HepG2 (cell line): ENCODE data around the gene CELF4. TPM values are rescaled to one million over a fixed set of nuclear protein-coding genes. Genes with fewer than 3 reads are reported as not detected.

ENCODE experiments used
- ATAC-seq: fragments of 200-7000 bp; cut with Tn5 transposase; 3 replicates; pipeline ENCODE4 v1.9.1; 2020; ENCODE audit warnings: mild to moderate bottlenecking, moderate library complexity
- BruUV-seq: library from RNA; stranded (reverse); fragments of 400-500 nt; replicated peaks from 2 replicates; lab custom pipeline; 2021; lab: Mats Ljungman, UMichigan
- CTCF ChIA-PET: fragments of 300-600 bp; formaldehyde crosslinking; extraction: SDS; loops from one replicate; lab custom pipeline; 2021; ENCODE audit warnings: low total read pairs, inconsistent platforms, low intra/inter-chr PET ratio; lab: Yijun Ruan, JAX
- POLR2A ChIA-PET: fragments of 350-600 bp; sonication (Branson Sonifier 250); formaldehyde crosslinking; loops from one replicate; lab custom pipeline; 2020; ENCODE audit warnings: antibody characterized with exemption, inconsistent platforms; lab: Yijun Ruan, JAX
- DNase-seq: peaks from one replicate; pipeline ENCODE4 v3.0.0-alpha.2; 2015; ENCODE audit warnings: low spot score
- FAIRE-seq: peaks from 3 replicates; lab custom pipeline; 2011; peaks lifted over from hg19 to GRCh38; lab: Jason Lieb, UNC
- H2AFZ ChIP-seq: one replicate; pipeline ENCODE4 v1.6.1; 2011; ENCODE audit warnings: low read length, inconsistent platforms
- H3K27ac ChIP-seq: fragments of 300-600 bp; 3 replicates; pipeline ENCODE4 v1.8.0; 2011; ENCODE audit warnings: mixed run types, mild to moderate bottlenecking, mixed read lengths, low read length, inconsistent platforms; ENCODE audit not compliant: insufficient read depth; ENCODE audit errors: extremely low read length
- H3K27me3 ChIP-seq, 2 experiments: fragments of 200-600 bp in 1 of 2; 2 replicates in 1 of 2; 3 replicates in 1 of 2; pipeline versions ENCODE4 v1.6.0 to v1.8.0; 2011; ENCODE audit warnings: low read length in 2 of 2, mild to moderate bottlenecking in 2 of 2, moderate library complexity in 2 of 2, inconsistent platforms in 1 of 2; ENCODE audit not compliant: insufficient read depth in 2 of 2, control insufficient read depth in 1 of 2
- H3K36me3 ChIP-seq, 2 experiments: fragments of 200-600 bp in 1 of 2; replicated peaks in 1 of 2; 2 replicates in 1 of 2; 3 replicates in 1 of 2; pipeline versions ENCODE4 v1.5.1 to v1.8.0; 2011; ENCODE audit warnings: low read length in 2 of 2, inconsistent platforms in 1 of 2; ENCODE audit not compliant: insufficient read depth in 2 of 2, control insufficient read depth in 1 of 2
- H3K4me1 ChIP-seq: 2 replicates; pipeline ENCODE4 v1.5.1; 2012; ENCODE audit warnings: low read length, inconsistent platforms; ENCODE audit not compliant: insufficient read depth
- H3K4me2 ChIP-seq: 2 replicates; pipeline ENCODE4 v1.6.0; 2011; ENCODE audit warnings: low read depth, low read length, inconsistent platforms
- H3K4me3 ChIP-seq, 3 experiments: fragments of 200-600 bp in 1 of 3; sonication (generic), shearing (Covaris generic) in 1 of 3; replicated peaks in 1 of 3; 2 replicates each; pipeline ENCODE4 v1.5.1; 2011 to 2016; ENCODE audit warnings: low read length in 3 of 3, inconsistent platforms in 2 of 3, low read depth in 2 of 3, mild to moderate bottlenecking in 2 of 3, control low read depth in 1 of 3, mixed read lengths in 1 of 3; ENCODE audit not compliant: insufficient read depth in 1 of 3
- H3K79me2 ChIP-seq: one replicate; pipeline ENCODE4 v1.6.1; 2011; ENCODE audit warnings: low read length, inconsistent platforms; ENCODE audit not compliant: insufficient read depth
- H3K9ac ChIP-seq: 2 replicates; pipeline ENCODE4 v1.6.0; 2011; ENCODE audit warnings: mild to moderate bottlenecking, low read depth, low read length, inconsistent platforms; ENCODE audit not compliant: insufficient read depth
- H3K9me3 ChIP-seq: 2 replicates; pipeline ENCODE4 v1.5.1; 2012; ENCODE audit warnings: mild to moderate bottlenecking, low read length
- H4K20me1 ChIP-seq: 2 replicates; pipeline ENCODE4 v1.6.0; 2011; ENCODE audit warnings: inconsistent platforms, mild to moderate bottlenecking, low read length, moderate library complexity; ENCODE audit not compliant: insufficient read depth
- ADNP ChIP-seq: sonication (generic); formaldehyde crosslinking; IDR thresholded peaks from 2 replicates; pipeline ENCODE4 v1.4.0; 2020; ENCODE audit warnings: missing genetic modification reagents
- AGO1 ChIP-seq: fragments of 200-400 bp; formaldehyde crosslinking; IDR thresholded peaks from 2 replicates; pipeline ENCODE4 v1.6.1; 2017; ENCODE audit warnings: mild to moderate bottlenecking, low read depth, low read length, moderate library complexity; ENCODE audit not compliant: poor library complexity, severe bottlenecking
- ATF7-NPFF ChIP-seq: sonication (generic); formaldehyde crosslinking; IDR thresholded peaks from 2 replicates; pipeline ENCODE4 v1.8.1; 2023; ENCODE audit warnings: mild to moderate bottlenecking, low read depth, missing genetic modification reagents, moderate library complexity
- BRCA1 ChIP-seq: sonication (generic); formaldehyde crosslinking; IDR thresholded peaks from 2 replicates; pipeline ENCODE4 v1.4.0; 2020; ENCODE audit warnings: missing genetic modification reagents
- DNMT1 ChIP-seq: sonication (generic); formaldehyde crosslinking; IDR thresholded peaks from 2 replicates; pipeline ENCODE4 v1.5.1; 2020; ENCODE audit warnings: mild to moderate bottlenecking, missing genetic modification reagents
- KDM3A ChIP-seq: IDR thresholded peaks from 2 replicates; pipeline ENCODE4 v1.6.1; 2018; ENCODE audit warnings: low read depth, missing compliant biosample characterization
- KDM4B ChIP-seq: sonication (generic); formaldehyde crosslinking; IDR thresholded peaks from 2 replicates; pipeline ENCODE4 v1.4.0; 2020; ENCODE audit warnings: missing genetic modification reagents
- NFIB ChIP-seq: sonication (generic); formaldehyde crosslinking; IDR thresholded peaks from 2 replicates; pipeline ENCODE4 v1.9.0; 2021; ENCODE audit warnings: missing genetic modification reagents, mild to moderate bottlenecking, borderline replicate concordance
- NR1H2 ChIP-seq: sonication (generic); formaldehyde crosslinking; IDR thresholded peaks from 2 replicates; pipeline ENCODE4 v1.8.1; 2022; ENCODE audit warnings: low read depth, missing genetic modification reagents, borderline replicate concordance
- PHF8 ChIP-seq: sonication (generic); formaldehyde crosslinking; IDR thresholded peaks from 2 replicates; pipeline ENCODE4 v1.5.0; 2020; ENCODE audit warnings: missing genetic modification reagents
- POGZ ChIP-seq: sonication (generic); formaldehyde crosslinking; IDR thresholded peaks from 2 replicates; pipeline ENCODE4 v1.4.0; 2020; ENCODE audit warnings: mild to moderate bottlenecking, missing genetic modification reagents
- RORA ChIP-seq: sonication (generic); formaldehyde crosslinking; IDR thresholded peaks from 2 replicates; pipeline ENCODE4 v1.5.0; 2020; ENCODE audit warnings: mild to moderate bottlenecking, missing genetic modification reagents, moderate library complexity
- TBX3 ChIP-seq: fragments of 450-650 bp; IDR thresholded peaks from 2 replicates; pipeline ENCODE4 v1.6.1; 2017; ENCODE audit warnings: antibody characterized with exemption, mild to moderate bottlenecking, inconsistent platforms, borderline replicate concordance
- ZBTB10 ChIP-seq: sonication (generic); formaldehyde crosslinking; IDR thresholded peaks from 2 replicates; pipeline ENCODE4 v1.4.0; 2020; ENCODE audit warnings: missing genetic modification reagents, borderline replicate concordance
- ZBTB20 ChIP-seq: sonication (generic); formaldehyde crosslinking; IDR thresholded peaks from 2 replicates; pipeline ENCODE4 v1.8.1; 2023; ENCODE audit warnings: missing genetic modification reagents, low read depth, mild to moderate bottlenecking, borderline replicate concordance
- ZBTB43 ChIP-seq: sonication (generic); formaldehyde crosslinking; conservative IDR thresholded peaks from 2 replicates; pipeline ENCODE4 v1.4.0; 2020; ENCODE audit warnings: missing genetic modification reagents
- ZFP91 ChIP-seq: sonication (generic); formaldehyde crosslinking; IDR thresholded peaks from 2 replicates; pipeline ENCODE4 v1.9.0; 2022; ENCODE audit warnings: missing genetic modification reagents, mild to moderate bottlenecking, borderline replicate concordance
- ZNF337 ChIP-seq: sonication (generic); formaldehyde crosslinking; IDR thresholded peaks from 2 replicates; pipeline ENCODE4 v1.5.1; 2020; ENCODE audit warnings: missing genetic modification reagents, low read depth, mild to moderate bottlenecking, borderline replicate concordance
- ZNF552 ChIP-seq: sonication (generic); formaldehyde crosslinking; IDR thresholded peaks from 2 replicates; pipeline ENCODE4 v1.9.0; 2022; ENCODE audit warnings: missing genetic modification reagents, mild to moderate bottlenecking, borderline replicate concordance
- ZNF576 ChIP-seq: sonication (generic); formaldehyde crosslinking; IDR thresholded peaks from 2 replicates; pipeline ENCODE4 v1.4.0; 2020; ENCODE audit warnings: mild to moderate bottlenecking, missing genetic modification reagents
- WGBS: methylation state at CpG from one replicate; pipeline ENCODE4 v1.1.6; 2017; ENCODE audit warnings: low lambda C conversion rate; 5-methylcytosine and 5-hydroxymethylcytosine counted together
- in situ Hi-C: cut with HindIII; loops from 2 replicates; pipeline ENCODE4 v1.10.0; 2017; ENCODE audit warnings: low pct_unique_long_range_greater_than_20kb; ENCODE audit not compliant: extremely low pct_ligation_motif_present
- intact Hi-C: fragments of 100-400 bp; cut with micrococcal nuclease; formaldehyde crosslinking; loops from one replicate; pipeline ENCODE4 v1.10.0; 2022; ENCODE audit not compliant: unreplicated experiment
- polyA plus RNA-seq, 8 experiments: library from polyadenylated mRNA; depleted of rRNA in 3 of 8; stranded (reverse) in 7 of 8; unstranded in 1 of 8; fragments of >200 nt; fragmentation: Illumina TruSeq in 4 of 8; extraction: Trizol in 4 of 8; gene quantifications; 2 replicates each; pipeline versions ENCODE4 v1.2.1 to v1.2.3, GENCODE V29; 2011 to 2016; ENCODE audit warnings: low read depth in 4 of 8, missing spikeins in 1 of 8, mixed read lengths in 1 of 8; ENCODE audit not compliant: insufficient read depth in 1 of 8
- total RNA-seq, 5 experiments: library from RNA; depleted of rRNA; stranded (reverse); fragments of >200 nt; fragmentation: Illumina TruSeq; extraction: Trizol; gene quantifications; 2 replicates each; pipeline ENCODE4 v1.2.3, GENCODE V29; 2016; ENCODE audit warnings: low read depth in 1 of 5

The CELF4 gene
- total and polyA plus RNA-seq, 2 of the 13 experiments (the other 11 are each of a cell fraction or from before 2014, with no cell fraction given): not detected

GRCh38 chr18:37448946-37449345 lies 116.7 kb downstream of the CELF4 start:
- BruUV-seq: no TSS peak
- H3K9ac ChIP-seq: no peak overlapping the region
- H4K20me1 ChIP-seq: no peaks in the 10 kb centered on the region
- no peaks in the 10 kb centered on the region for H3K4me1 ChIP-seq
- peaks cover 7 to 25% of the 10 kb centered on the region in 2 experiments; a peak in 3 of 5 replicates for H3K27me3 ChIP-seq
- no peaks in the 10 kb centered on the region for H3K79me2 ChIP-seq
- H3K9me3 ChIP-seq: no peaks in the 10 kb centered on the region
- ChIA-PET POLR2A (no interaction called here), CTCF (no interaction called here)
- no peaks in the 10 kb centered on the region for H3K36me3 ChIP-seq
- H2AFZ ChIP-seq: no peak overlapping the region
- 6% methylated on average over 3 of the region's 4 CpGs for WGBS
- no peak overlapping the region for H3K4me2 ChIP-seq
- TF ChIP-seq ZBTB20 (CRISPR knock-in tag) (no peak), ATF7-NPFF (CRISPR knock-in tag) (no peak), AGO1 (no peak), TBX3 (no peak), KDM4B (CRISPR knock-in tag) (no peak), BRCA1 (CRISPR knock-in tag) (no peak), DNMT1 (CRISPR knock-in tag) (no peak), NR1H2 (CRISPR knock-in tag) (no peak), ZNF337 (CRISPR knock-in tag) (no peak), ADNP (no peak), PHF8 (CRISPR knock-in tag) (no peak), ZNF576 (CRISPR knock-in tag) (no peak), ZBTB43 (CRISPR knock-in tag) (no peak), RORA (CRISPR knock-in tag) (no peak), KDM3A (CRISPR knock-in tag) (no peak), POGZ (CRISPR knock-in tag) (no peak), NFIB (CRISPR knock-in tag) (no peak), ZFP91 (CRISPR knock-in tag) (no peak), ZNF552 (CRISPR knock-in tag) (no peak), ZBTB10 (CRISPR knock-in tag) (no peak)
- no peak overlapping the region for H3K4me3 ChIP-seq
- no peak for DNase-seq
- H3K27ac ChIP-seq: no peak overlapping the region
- no peak for FAIRE-seq
- no peak for ATAC-seq
- in situ Hi-C loops (loop anchor here (5.0 kb wide), 1 partner anchor 88 kb away; no protein-coding TSS in a partner anchor), intact Hi-C loops (no loop called here)
